Measurements from ENCODE around the gene DUOX1. TPM values are rescaled to one million over a fixed set of nuclear protein-coding genes. Genes with fewer than 3 reads are reported as not detected.

Gene DUOX1
- total RNA-seq, 1 experiment from 2014 or later, result 19.6 TPM

GRCh38 chr15:45155739-45156138 is 25.9 kb downstream of the DUOX1 start:
- H3K9me2 ChIP-seq (ENCODE audit: insufficient read depth), result no peaks in the 10 kb centered on the region
- no peak overlapping the region for H3K4me3 ChIP-seq (replicated peaks in 1 of 2; ENCODE audit: low read depth in 1 of 2, low read length in 2 of 2)
- ChIA-PET CTCF (no interaction called here), POLR2A (no interaction called here), RAD21 (ENCODE audit: low non-redundant PET in 1 of 2, low total read pairs in 2 of 2, uncharacterized antibody in 2 of 2, unreplicated experiment in 2 of 2) (no interaction called here)
- no peak overlapping the region for H3K4me2 ChIP-seq (ENCODE audit: low read length)
- no peak for ATAC-seq
- H3K79me2 ChIP-seq (ENCODE audit: insufficient read depth, low read length), result no peaks in the 10 kb centered on the region
- no peaks in the 10 kb centered on the region for H4K20me1 ChIP-seq (ENCODE audit: insufficient read depth)
- no peaks in the 10 kb centered on the region for H3K4me1 ChIP-seq (ENCODE audit: control insufficient read depth in 1 of 2, insufficient read depth in 2 of 2, low read length in 2 of 2)
- H3K27me3 ChIP-seq (ENCODE audit: insufficient read depth, low read length), result no peaks in the 10 kb centered on the region
- intact Hi-C loops (cut with micrococcal nuclease), result no loop called here
- no peaks in the 10 kb centered on the region for H3K9me3 ChIP-seq (ENCODE audit: control insufficient read depth in 1 of 2, insufficient read depth in 1 of 2, low read depth in 1 of 2, low read length in 2 of 2)
- BruUV-seq (replicated peaks), result no TSS peak
- no peak for DNase-seq (ENCODE audit: low read depth, low spot score)
- no peak overlapping the region for H3K27ac ChIP-seq (ENCODE audit: low read depth, low read length)
- H2AFZ ChIP-seq (ENCODE audit: low read depth, low read length, poor library complexity, severe bottlenecking), result no peak overlapping the region
- TF ChIP-seq CEBPB (IDR thresholded peaks at IDR 0.05; ENCODE audit: low read depth) (no peak), EGR1 (IDR thresholded peaks at IDR 0.05; ENCODE audit: low read depth) (no peak), FOSL1 (IDR thresholded peaks at IDR 0.05; ENCODE audit: low read depth) (no peak), ZFX (IDR thresholded peaks at IDR 0.05) (no peak), MAX (IDR thresholded peaks at IDR 0.05) (no peak), POLR2A (IDR thresholded peaks at IDR 0.05; ENCODE audit: borderline replicate concordance, extremely low read depth, insufficient read depth, insufficient read length) (no peak), SRF (IDR thresholded peaks at IDR 0.05; ENCODE audit: low read depth) (no peak), RAD21 (IDR thresholded peaks at IDR 0.05; ENCODE audit: low read depth) (no peak), SP1 (IDR thresholded peaks at IDR 0.05; ENCODE audit: low read depth) (no peak), EZH2 (IDR thresholded peaks at IDR 0.05) (no peak)
- H3K9ac ChIP-seq (ENCODE audit: low read length), result no peak overlapping the region
- no peaks in the 10 kb centered on the region; a peak in 1 of 4 replicates for H3K36me3 ChIP-seq (ENCODE audit: control insufficient read depth in 1 of 2, insufficient read depth in 2 of 2, low read length in 2 of 2)

- H3K36me3 ChIP-seq (ENCODE audit: control insufficient read depth in 1 of 2, insufficient read depth in 2 of 2, low read length in 2 of 2), result no peaks in the 10 kb centered on the region; a peak in 1 of 4 replicates
- no peak for TF ChIP-seq FOSL1 (IDR thresholded peaks at IDR 0.05; ENCODE audit: low read depth)
- TF ChIP-seq CTCF (IDR thresholded peaks at IDR 0.05 in 2 of 3, conservative IDR thresholded peaks at IDR 0.05 in 1 of 3; ENCODE audit: borderline replicate concordance in 1 of 3, insufficient read depth in 1 of 3, low read depth in 2 of 3, low read length in 2 of 3), result no peak
- no peak for TF ChIP-seq TCF7L2 (IDR thresholded peaks at IDR 0.05; ENCODE audit: borderline replicate concordance, extremely low read depth, insufficient read depth, insufficient read length)
- no peak for TF ChIP-seq YY1 (IDR thresholded peaks at IDR 0.05; ENCODE audit: extremely low read depth, insufficient replicate concordance, low read depth, low read length)
- no peak for TF ChIP-seq EGR1 (IDR thresholded peaks at IDR 0.05; ENCODE audit: low read depth)
- no peak for TF ChIP-seq JUND (IDR thresholded peaks at IDR 0.05)
- no peak for TF ChIP-seq ZNF274 (IDR thresholded peaks at IDR 0.05; ENCODE audit: low read depth, low read length)
- no peak for TF ChIP-seq SP1 (IDR thresholded peaks at IDR 0.05; ENCODE audit: low read depth)
- TF ChIP-seq SIN3A (IDR thresholded peaks at IDR 0.05; ENCODE audit: low read depth), result no peak
- no peak for TF ChIP-seq ZFX (IDR thresholded peaks at IDR 0.05)
- TF ChIP-seq CBX3 (IDR thresholded peaks at IDR 0.05; ENCODE audit: low read depth), result no peak
- no peak for TF ChIP-seq POLR2AphosphoS5 (IDR thresholded peaks at IDR 0.05; ENCODE audit: low read depth, low read length)
Measured at GRCh38 chr15:45156744-45157455, 27.1 kb downstream of the DUOX1 start.

More at GRCh38 chr15:45156744-45157455, 27.1 kb downstream of the DUOX1 start:
- Histone ChIP-seq H3K27ac (ENCODE audit: low read depth, low read length) (no peak overlapping the region), H4K20me1 (ENCODE audit: insufficient read depth) (no peaks in the 10 kb centered on the region), H3K9me2 (ENCODE audit: insufficient read depth) (no peaks in the 10 kb centered on the region), H3K79me2 (ENCODE audit: insufficient read depth, low read length) (no peaks in the 10 kb centered on the region), H3K4me3 (replicated peaks in 1 of 2; ENCODE audit: low read depth in 1 of 2, low read length in 2 of 2) (no peak overlapping the region), H3K9me3 (ENCODE audit: control insufficient read depth in 1 of 2, insufficient read depth in 1 of 2, low read depth in 1 of 2, low read length in 2 of 2) (no peaks in the 10 kb centered on the region), H3K4me2 (ENCODE audit: low read length) (no peak overlapping the region), H3K27me3 (ENCODE audit: insufficient read depth, low read length) (no peaks in the 10 kb centered on the region), H3K9ac (ENCODE audit: low read length) (no peak overlapping the region), H3K4me1 (ENCODE audit: control insufficient read depth in 1 of 2, insufficient read depth in 2 of 2, low read length in 2 of 2) (peaks cover 0 to under 1% of the 10 kb centered on the region in 2 experiments; a peak in 1 of 4 replicates), H2AFZ (ENCODE audit: low read depth, low read length, poor library complexity, severe bottlenecking) (no peak overlapping the region)
- RAD21 ChIA-PET (ENCODE audit: low non-redundant PET in 1 of 2, low total read pairs in 2 of 2, uncharacterized antibody in 2 of 2, unreplicated experiment in 2 of 2), result no interaction called here
- ATAC-seq (no peak), DNase-seq (ENCODE audit: low read depth, low spot score) (no peak)
- intact Hi-C loops (cut with micrococcal nuclease), result no loop called here
- POLR2A ChIA-PET, result no interaction called here
- CTCF ChIA-PET, result interaction anchor here (1.9 kb wide), 1 partner anchor 39 kb away, joined by 5 read pairs; no protein-coding TSS in a partner anchor
- BruUV-seq (replicated peaks), result no TSS peak

All from HCT116 (cell line).